HepG2 (cell line): ENCODE results near the gene TP73. TPM values are rescaled to one million over a fixed set of nuclear protein-coding genes. Genes with fewer than 3 reads are reported as not detected.

ENCODE experiments used
- ELF1 ChIP-seq: sonication (generic); formaldehyde crosslinking; IDR thresholded peaks from 2 replicates; pipeline ENCODE4 v1.4.0; 2020; ENCODE audit warnings: missing genetic modification reagents
- FOXJ3 ChIP-seq: sonication (generic); formaldehyde crosslinking; IDR thresholded peaks from 2 replicates; pipeline ENCODE4 v1.4.0; 2020; ENCODE audit warnings: missing genetic modification reagents, mild to moderate bottlenecking, borderline replicate concordance
- HBP1 ChIP-seq: IDR thresholded peaks from 2 replicates; pipeline ENCODE4 v1.6.1; 2016; ENCODE audit warnings: low read depth, control low read depth
- ISL2 ChIP-seq: sonication (generic); formaldehyde crosslinking; IDR thresholded peaks from 2 replicates; pipeline ENCODE4 v1.5.0; 2020; ENCODE audit warnings: missing genetic modification reagents
- KDM5A ChIP-seq: fragments of 200-600 bp; sonication (generic); IDR thresholded peaks from 2 replicates; pipeline ENCODE4 v1.7.0; 2018; ENCODE audit warnings: antibody characterized with exemption, mild to moderate bottlenecking, low read length, borderline replicate concordance
- MAFG ChIP-seq: sonication (generic); formaldehyde crosslinking; IDR thresholded peaks from 2 replicates; pipeline ENCODE4 v1.5.1; 2020; ENCODE audit warnings: mild to moderate bottlenecking, missing genetic modification reagents
- MXD3 ChIP-seq: IDR thresholded peaks from 2 replicates; pipeline ENCODE4 v1.6.1; 2016; ENCODE audit warnings: mild to moderate bottlenecking, missing biosample characterization, missing genetic modification reagents
- NFYC ChIP-seq: IDR thresholded peaks from 2 replicates; pipeline ENCODE4 v1.6.1; 2016; ENCODE audit warnings: missing genetic modification reagents, missing compliant biosample characterization
- RFX5 ChIP-seq: IDR thresholded peaks from 2 replicates; pipeline ENCODE4 v1.6.1; 2011; ENCODE audit warnings: low read depth, low read length, improper control_type of control experiment
- TBX2 ChIP-seq: sonication (generic); formaldehyde crosslinking; IDR thresholded peaks from 2 replicates; pipeline ENCODE4 v1.5.0; 2020; ENCODE audit warnings: missing genetic modification reagents, mild to moderate bottlenecking, borderline replicate concordance
- ZBTB49 ChIP-seq: sonication (generic); formaldehyde crosslinking; IDR thresholded peaks from 2 replicates; pipeline ENCODE4 v1.4.0; 2020; ENCODE audit warnings: missing genetic modification reagents, borderline replicate concordance
- ZNF3 ChIP-seq: IDR thresholded peaks from 2 replicates; pipeline ENCODE4 v1.7.0; 2017; ENCODE audit warnings: inconsistent platforms
- ZNF414 ChIP-seq: sonication (generic); formaldehyde crosslinking; IDR thresholded peaks from 2 replicates; pipeline ENCODE4 v1.5.0; 2020; ENCODE audit warnings: missing genetic modification reagents
- ZNF503 ChIP-seq: sonication (generic); formaldehyde crosslinking; IDR thresholded peaks from 2 replicates; pipeline ENCODE4 v1.4.0; 2020; ENCODE audit warnings: missing genetic modification reagents
- polyA plus RNA-seq, 8 experiments: library from polyadenylated mRNA; depleted of rRNA in 3 of 8; stranded (reverse) in 7 of 8; unstranded in 1 of 8; fragments of >200 nt; fragmentation: Illumina TruSeq in 4 of 8; extraction: Trizol in 4 of 8; gene quantifications; 2 replicates each; pipeline versions ENCODE4 v1.2.1 to v1.2.3, GENCODE V29; 2011 to 2016; ENCODE audit warnings: low read depth in 4 of 8, missing spikeins in 1 of 8, mixed read lengths in 1 of 8; ENCODE audit not compliant: insufficient read depth in 1 of 8
- total RNA-seq, 5 experiments: library from RNA; depleted of rRNA; stranded (reverse); fragments of >200 nt; fragmentation: Illumina TruSeq; extraction: Trizol; gene quantifications; 2 replicates each; pipeline ENCODE4 v1.2.3, GENCODE V29; 2016; ENCODE audit warnings: low read depth in 1 of 5

The TP73 gene
- total and polyA plus RNA-seq, 2 of the 13 experiments (the other 11 are each of a cell fraction or from before 2014, with no cell fraction given): 0.49 to 1.1 TPM

- TF ChIP-seq ZBTB49 (CRISPR knock-in tag) (no peak), TBX2 (CRISPR knock-in tag) (peak; percentile 58; the same call in 1 of the 2 replicates), ZNF3 (CRISPR knock-in tag) (no peak), KDM5A (no peak), MAFG (CRISPR knock-in tag) (no peak), ELF1 (no peak), RFX5 (no peak), ZNF503 (CRISPR knock-in tag) (no peak), ISL2 (CRISPR knock-in tag) (no peak), HBP1 (CRISPR knock-in tag) (no peak), MXD3 (peak; percentile 20; the same call in 1 of the 2 replicates), NFYC (CRISPR knock-in tag) (no peak), FOXJ3 (CRISPR knock-in tag) (no peak), ZNF414 (0 out of 2 replicates have a peak, but pooled peaks have one; percentile 41)
Observed at GRCh38 chr1:3625151-3625907, 27.0 kb upstream of the TP73 start (continued).
